Gastrocnemius medialis (tissue), 4 donors: ENCODE measurements around the gene CENPW.

Experiments used
- POLR2A ChIP-seq, 2 donors: fragments of 450-650 bp; IDR thresholded peaks; one replicate each; pipeline ENCODE4 v1.6.1; 2017; ENCODE audit warnings: antibody characterized with exemption in 2 of 2, mild to moderate bottlenecking in 2 of 2, moderate library complexity in 2 of 2
- TF ChIP-seq, protein P1 (sequence below), 5 experiments: fragments of 450-650 bp in 3 of 5; fragments of 200-600 bp in 2 of 5; sonication (generic) in 2 of 5; IDR thresholded peaks in 4 of 5; conservative IDR thresholded peaks in 1 of 5; 1 replicate in 4 of 5; 2 replicates in 1 of 5; pipeline ENCODE4 v1.5.1; 2016 to 2019; ENCODE audit warnings: antibody characterized with exemption in 5 of 5, mild to moderate bottlenecking in 3 of 5, moderate library complexity in 3 of 5

DNA sequence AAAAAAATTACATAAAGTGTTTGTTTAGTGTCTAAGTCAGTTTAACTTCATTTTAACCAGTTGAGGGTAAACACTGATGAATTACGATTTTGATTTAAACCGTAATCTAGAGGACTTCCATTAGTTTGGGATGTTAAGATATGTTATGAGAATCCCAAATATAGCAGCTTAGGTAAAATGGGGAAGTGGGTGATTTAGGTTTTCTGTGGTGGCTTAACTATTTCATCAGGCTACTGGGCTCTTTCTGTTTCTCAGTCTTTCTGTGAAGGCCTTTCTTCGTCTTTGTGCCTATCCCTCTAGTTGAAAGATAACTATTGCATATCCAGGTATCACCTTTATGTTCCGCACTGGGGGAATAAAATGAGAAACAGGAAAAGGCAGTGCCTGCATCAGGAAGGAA, 27.9 kb downstream of the CENPW start:
- TF ChIP-seq, protein P1, sequence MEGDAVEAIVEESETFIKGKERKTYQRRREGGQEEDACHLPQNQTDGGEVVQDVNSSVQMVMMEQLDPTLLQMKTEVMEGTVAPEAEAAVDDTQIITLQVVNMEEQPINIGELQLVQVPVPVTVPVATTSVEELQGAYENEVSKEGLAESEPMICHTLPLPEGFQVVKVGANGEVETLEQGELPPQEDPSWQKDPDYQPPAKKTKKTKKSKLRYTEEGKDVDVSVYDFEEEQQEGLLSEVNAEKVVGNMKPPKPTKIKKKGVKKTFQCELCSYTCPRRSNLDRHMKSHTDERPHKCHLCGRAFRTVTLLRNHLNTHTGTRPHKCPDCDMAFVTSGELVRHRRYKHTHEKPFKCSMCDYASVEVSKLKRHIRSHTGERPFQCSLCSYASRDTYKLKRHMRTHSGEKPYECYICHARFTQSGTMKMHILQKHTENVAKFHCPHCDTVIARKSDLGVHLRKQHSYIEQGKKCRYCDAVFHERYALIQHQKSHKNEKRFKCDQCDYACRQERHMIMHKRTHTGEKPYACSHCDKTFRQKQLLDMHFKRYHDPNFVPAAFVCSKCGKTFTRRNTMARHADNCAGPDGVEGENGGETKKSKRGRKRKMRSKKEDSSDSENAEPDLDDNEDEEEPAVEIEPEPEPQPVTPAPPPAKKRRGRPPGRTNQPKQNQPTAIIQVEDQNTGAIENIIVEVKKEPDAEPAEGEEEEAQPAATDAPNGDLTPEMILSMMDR (IDR thresholded peaks at IDR 0.05 in 4 of 5, conservative IDR thresholded peaks at IDR 0.05 in 1 of 5) = no peak
- no peak for TF ChIP-seq POLR2A (IDR thresholded peaks at IDR 0.05)
